ENCODE measurements around the gene DPF1.

DNA sequence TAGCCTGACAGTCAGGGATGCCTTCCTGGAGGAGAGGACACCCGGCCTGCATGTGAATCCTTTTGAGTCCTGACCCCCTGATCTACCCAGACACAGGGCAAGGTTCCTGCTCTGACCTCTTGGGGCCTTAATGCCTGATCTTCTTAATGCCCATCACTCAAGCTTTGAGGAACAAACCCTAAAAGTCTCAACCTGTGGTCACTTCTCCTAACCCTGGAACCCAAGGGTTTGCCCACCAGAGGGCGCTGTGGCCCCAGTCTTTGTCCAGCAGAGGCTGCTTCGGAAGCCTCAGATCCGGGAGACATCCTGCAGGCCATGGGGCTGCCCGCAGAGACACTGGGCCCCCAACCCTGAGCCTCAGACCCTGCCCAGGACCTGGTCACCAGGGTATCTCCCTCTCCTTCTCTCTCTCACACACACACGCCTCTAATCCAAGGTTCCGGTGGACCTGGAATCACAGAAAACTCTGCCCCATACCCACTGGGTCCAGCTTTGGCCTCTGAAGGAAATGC lies 9.8 kb upstream of the DPF1 start:
- TF ChIP-seq POLR2A (IDR thresholded peaks at IDR 0.05) (no peak), POLR2AphosphoS5 (IDR thresholded peaks at IDR 0.05) (no peak), EP300 (IDR thresholded peaks at IDR 0.05; ENCODE audit: low read depth) (no peak)
